PFSK-1 (cell line): Measurements from ENCODE around the gene TRIP4.

Experiments
- POLR2AphosphoS5 ChIP-seq: IDR thresholded peaks from 2 replicates; pipeline ENCODE4 v1.6.1; 2012; ENCODE audit warnings: low read depth, mild to moderate bottlenecking, control low read depth, low read length, moderate library complexity
- REST ChIP-seq, 2 experiments: IDR thresholded peaks; 2 replicates each; pipeline versions ENCODE4 v1.6.1 to v1.8.0; 2011 to 2012; ENCODE audit warnings: low read depth in 2 of 2, low read length in 2 of 2, control low read depth in 1 of 2, inconsistent platforms in 1 of 2, mild to moderate bottlenecking in 1 of 2, moderate library complexity in 1 of 2; ENCODE audit not compliant: insufficient read depth in 1 of 2

- no peak for TF ChIP-seq REST (IDR thresholded peaks at IDR 0.05; ENCODE audit: insufficient read depth in 1 of 2, low read depth in 2 of 2, low read length in 2 of 2)
- TF ChIP-seq POLR2AphosphoS5 = no peak
Measured at GRCh38 chr15:64396789-64397188, 9.2 kb downstream of the TRIP4 start.
